GM23338 (cell line): Measurements from ENCODE around the gene JAK3.

Experiments
- CREB1 ChIP-seq: fragments of 250-450 bp; sonication (Bioruptor Pico); IDR thresholded peaks from 2 replicates; pipeline ENCODE4 v1.5.0; 2020; ENCODE audit warnings: low read depth, mild to moderate bottlenecking, moderate library complexity
- ETS1 ChIP-seq: IDR thresholded peaks from 2 replicates; pipeline ENCODE4 v1.6.1; 2016; ENCODE audit warnings: antibody characterized with exemption
- EZH2 ChIP-seq: fragments of 200-600 bp; sonication (generic); IDR thresholded peaks from one replicate; pipeline ENCODE4 v1.8.0; 2017; ENCODE audit warnings: antibody characterized with exemption, mild to moderate bottlenecking, low read depth; ENCODE audit not compliant: unreplicated experiment
- EZH2phosphoT487 ChIP-seq: fragments of 200-600 bp; sonication (generic); IDR thresholded peaks from one replicate; pipeline ENCODE4 v1.8.1; 2018; ENCODE audit warnings: antibody characterized with exemption; ENCODE audit not compliant: unreplicated experiment
- JUNB ChIP-seq: IDR thresholded peaks from one replicate; pipeline ENCODE4 v1.6.1; 2016; ENCODE audit warnings: antibody characterized with exemption; ENCODE audit not compliant: unreplicated experiment
- NANOG ChIP-seq: IDR thresholded peaks from 2 replicates; pipeline ENCODE4 v1.6.1; 2016; ENCODE audit warnings: antibody characterized with exemption, borderline replicate concordance
- POLR2AphosphoS5 ChIP-seq: IDR thresholded peaks from 2 replicates; pipeline ENCODE4 v1.6.1; 2016; ENCODE audit warnings: antibody characterized with exemption, low read depth
- STAT1 ChIP-seq: IDR thresholded peaks from one replicate; pipeline ENCODE4 v1.6.1; 2016; ENCODE audit warnings: antibody characterized with exemption; ENCODE audit not compliant: unreplicated experiment
- ZNF114 ChIP-seq: fragments of 250-450 bp; sonication (Bioruptor Pico); IDR thresholded peaks from 2 replicates; pipeline ENCODE4 v1.5.0; 2020; ENCODE audit warnings: mild to moderate bottlenecking, moderate library complexity
- ZNF331 ChIP-seq: fragments of 250-450 bp; sonication (Bioruptor Pico); IDR thresholded peaks from 2 replicates; pipeline ENCODE4 v1.5.0; 2020; ENCODE audit warnings: low read depth, mild to moderate bottlenecking, moderate library complexity
- ZNF462 ChIP-seq: fragments of 250-450 bp; sonication (Bioruptor Pico); IDR thresholded peaks from 2 replicates; pipeline ENCODE4 v1.5.0; 2020; ENCODE audit warnings: mild to moderate bottlenecking, moderate library complexity
- TF ChIP-seq, protein P1 (sequence below), 2 experiments: fragments of 200-600 bp in 1 of 2; sonication (generic) in 1 of 2; conservative IDR thresholded peaks; 2 replicates each; pipeline versions ENCODE4 v1.5.1 to v1.6.1; 2016 to 2017; ENCODE audit warnings: antibody characterized with exemption in 2 of 2, low read depth in 2 of 2, mild to moderate bottlenecking in 2 of 2, moderate library complexity in 1 of 2
- TF ChIP-seq, protein P2 (sequence below): IDR thresholded peaks from one replicate; pipeline ENCODE4 v1.6.1; 2018; ENCODE audit warnings: antibody characterized with exemption; ENCODE audit not compliant: unreplicated experiment

- TF ChIP-seq, protein P1, sequence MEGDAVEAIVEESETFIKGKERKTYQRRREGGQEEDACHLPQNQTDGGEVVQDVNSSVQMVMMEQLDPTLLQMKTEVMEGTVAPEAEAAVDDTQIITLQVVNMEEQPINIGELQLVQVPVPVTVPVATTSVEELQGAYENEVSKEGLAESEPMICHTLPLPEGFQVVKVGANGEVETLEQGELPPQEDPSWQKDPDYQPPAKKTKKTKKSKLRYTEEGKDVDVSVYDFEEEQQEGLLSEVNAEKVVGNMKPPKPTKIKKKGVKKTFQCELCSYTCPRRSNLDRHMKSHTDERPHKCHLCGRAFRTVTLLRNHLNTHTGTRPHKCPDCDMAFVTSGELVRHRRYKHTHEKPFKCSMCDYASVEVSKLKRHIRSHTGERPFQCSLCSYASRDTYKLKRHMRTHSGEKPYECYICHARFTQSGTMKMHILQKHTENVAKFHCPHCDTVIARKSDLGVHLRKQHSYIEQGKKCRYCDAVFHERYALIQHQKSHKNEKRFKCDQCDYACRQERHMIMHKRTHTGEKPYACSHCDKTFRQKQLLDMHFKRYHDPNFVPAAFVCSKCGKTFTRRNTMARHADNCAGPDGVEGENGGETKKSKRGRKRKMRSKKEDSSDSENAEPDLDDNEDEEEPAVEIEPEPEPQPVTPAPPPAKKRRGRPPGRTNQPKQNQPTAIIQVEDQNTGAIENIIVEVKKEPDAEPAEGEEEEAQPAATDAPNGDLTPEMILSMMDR (conservative IDR thresholded peaks at IDR 0.05; ENCODE audit: low read depth in 2 of 2), result no peak
- no peak for TF ChIP-seq EZH2
- TF ChIP-seq EZH2phosphoT487, result no peak
- no peak for TF ChIP-seq NANOG
- no peak for TF ChIP-seq POLR2AphosphoS5
- TF ChIP-seq, protein P2, sequence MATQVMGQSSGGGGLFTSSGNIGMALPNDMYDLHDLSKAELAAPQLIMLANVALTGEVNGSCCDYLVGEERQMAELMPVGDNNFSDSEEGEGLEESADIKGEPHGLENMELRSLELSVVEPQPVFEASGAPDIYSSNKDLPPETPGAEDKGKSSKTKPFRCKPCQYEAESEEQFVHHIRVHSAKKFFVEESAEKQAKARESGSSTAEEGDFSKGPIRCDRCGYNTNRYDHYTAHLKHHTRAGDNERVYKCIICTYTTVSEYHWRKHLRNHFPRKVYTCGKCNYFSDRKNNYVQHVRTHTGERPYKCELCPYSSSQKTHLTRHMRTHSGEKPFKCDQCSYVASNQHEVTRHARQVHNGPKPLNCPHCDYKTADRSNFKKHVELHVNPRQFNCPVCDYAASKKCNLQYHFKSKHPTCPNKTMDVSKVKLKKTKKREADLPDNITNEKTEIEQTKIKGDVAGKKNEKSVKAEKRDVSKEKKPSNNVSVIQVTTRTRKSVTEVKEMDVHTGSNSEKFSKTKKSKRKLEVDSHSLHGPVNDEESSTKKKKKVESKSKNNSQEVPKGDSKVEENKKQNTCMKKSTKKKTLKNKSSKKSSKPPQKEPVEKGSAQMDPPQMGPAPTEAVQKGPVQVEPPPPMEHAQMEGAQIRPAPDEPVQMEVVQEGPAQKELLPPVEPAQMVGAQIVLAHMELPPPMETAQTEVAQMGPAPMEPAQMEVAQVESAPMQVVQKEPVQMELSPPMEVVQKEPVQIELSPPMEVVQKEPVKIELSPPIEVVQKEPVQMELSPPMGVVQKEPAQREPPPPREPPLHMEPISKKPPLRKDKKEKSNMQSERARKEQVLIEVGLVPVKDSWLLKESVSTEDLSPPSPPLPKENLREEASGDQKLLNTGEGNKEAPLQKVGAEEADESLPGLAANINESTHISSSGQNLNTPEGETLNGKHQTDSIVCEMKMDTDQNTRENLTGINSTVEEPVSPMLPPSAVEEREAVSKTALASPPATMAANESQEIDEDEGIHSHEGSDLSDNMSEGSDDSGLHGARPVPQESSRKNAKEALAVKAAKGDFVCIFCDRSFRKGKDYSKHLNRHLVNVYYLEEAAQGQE, result no peak
- TF ChIP-seq ZNF114, result no peak
- TF ChIP-seq CREB1 (CRISPR knock-in tag), result no peak
- no peak for TF ChIP-seq STAT1
- TF ChIP-seq JUNB, result no peak
- no peak for TF ChIP-seq ZNF331 (CRISPR knock-in tag)
- no peak for TF ChIP-seq ZNF462 (CRISPR knock-in tag)
- TF ChIP-seq ETS1, result no peak
These were observed 6.3 kb upstream of the JAK3 start for GRCh38 chr19:17854061-17854460.
